Cardiac muscle cell (in vitro differentiated cells and primary cell): ENCODE results near the gene TJP2. TPM values are rescaled to one million over a fixed set of nuclear protein-coding genes. Genes with fewer than 3 reads are reported as not detected.
A peak's percentile ranks its signal among the peaks of the same experiment; 100 is the strongest.

Experiments used
- DNase-seq, 2 donors: peaks; one replicate each; pipeline versions ENCODE4 v3.0.0 to v3.0.0-alpha.2; 2010 to 2017; ENCODE audit warnings: low read depth in 1 of 2, low spot score in 1 of 2
- H3K27ac ChIP-seq: fragments of 200-600 bp; sonication (generic); 2 replicates; pipeline ENCODE4 v1.5.1; 2016
- H3K27me3 ChIP-seq: fragments of 200-600 bp; sonication (generic); 2 replicates; pipeline ENCODE4 v1.6.0; 2016; ENCODE audit warnings: control low read depth
- H3K36me3 ChIP-seq: fragments of 200-600 bp; sonication (generic); 2 replicates; pipeline ENCODE4 v1.5.1; 2016; ENCODE audit warnings: control low read depth
- H3K4me1 ChIP-seq: fragments of 200-600 bp; sonication (generic); 2 replicates; pipeline ENCODE4 v1.8.1; 2017; ENCODE audit warnings: low read depth, mild to moderate bottlenecking, mixed run types
- H3K4me3 ChIP-seq: fragments of 200-600 bp; sonication (generic); 2 replicates; pipeline ENCODE4 v1.5.1; 2016; ENCODE audit warnings: mild to moderate bottlenecking
- H3K9me3 ChIP-seq: fragments of 200-600 bp; sonication (generic); 2 replicates; pipeline ENCODE4 v1.5.1; 2017; ENCODE audit warnings: low read depth, mild to moderate bottlenecking, control low read depth
- CTCF ChIP-seq: IDR thresholded peaks from 2 replicates; pipeline ENCODE4 v1.5.1; 2012; ENCODE audit warnings: low read depth, mild to moderate bottlenecking, low read length
- polyA plus RNA-seq: library from polyadenylated mRNA; unstranded; fragments of >200 nt; fragmentation: Nextera tagmentation; extraction: Ambion mirVana; gene quantifications from 2 replicates; pipeline ENCODE4 v1.2.1, GENCODE V29; 2016
- total RNA-seq: library from RNA; depleted of rRNA; stranded (reverse); fragments of >200 nt; gene quantifications from 2 replicates; pipeline ENCODE4 v1.2.3, GENCODE V29; 2016

TJP2 gene
- total and polyA plus RNA-seq, 2 experiments from 2014 or later = 69.3 to 102 TPM

GRCh38 chr9:69198521-69199220 is 24.6 kb downstream of the TJP2 start:
- no peaks in the 10 kb centered on the region for H3K27me3 ChIP-seq
- no peak for TF ChIP-seq CTCF
- H3K4me1 ChIP-seq = peaks cover 33% of the 10 kb centered on the region
- H3K9me3 ChIP-seq = no peaks in the 10 kb centered on the region
- no peak overlapping the region for H3K4me3 ChIP-seq
- H3K36me3 ChIP-seq = no peaks in the 10 kb centered on the region
- H3K27ac ChIP-seq = peak overlapping the region; percentile 18
- DNase-seq = no peak

GRCh38 chr9:69199769-69200470 is 25.8 kb downstream of the TJP2 start:
- no peaks in the 10 kb centered on the region for H3K36me3 ChIP-seq
- TF ChIP-seq CTCF = peak; percentile 9
- DNase-seq = peak in 1 of 2 donors; percentile 64
- no peak overlapping the region for H3K4me3 ChIP-seq
- peaks cover 32% of the 10 kb centered on the region for H3K4me1 ChIP-seq
- H3K27ac ChIP-seq = no peak overlapping the region
- H3K27me3 ChIP-seq = no peaks in the 10 kb centered on the region
- H3K9me3 ChIP-seq = no peaks in the 10 kb centered on the region

GRCh38 chr9:69202556-69202955 is 28.5 kb downstream of the TJP2 start:
- peaks cover 40% of the 10 kb centered on the region for H3K4me1 ChIP-seq
- H3K27ac ChIP-seq = no peak overlapping the region
- no peaks in the 10 kb centered on the region for H3K9me3 ChIP-seq
- no peaks in the 10 kb centered on the region for H3K36me3 ChIP-seq
- TF ChIP-seq CTCF = no peak
- no peaks in the 10 kb centered on the region for H3K27me3 ChIP-seq
- no peak for DNase-seq
- H3K4me3 ChIP-seq = no peak overlapping the region

GRCh38 chr9:69204326-69204725 is 30.2 kb downstream of the TJP2 start:
- Histone ChIP-seq H3K9me3 (no peaks in the 10 kb centered on the region), H3K27ac (peak overlapping the region; percentile 78), H3K4me1 (peaks cover 38% of the 10 kb centered on the region), H3K4me3 (no peak overlapping the region), H3K36me3 (no peaks in the 10 kb centered on the region), H3K27me3 (no peaks in the 10 kb centered on the region)
- peak in 1 of 2 donors; percentile 56 for DNase-seq
- no peak for TF ChIP-seq CTCF

GRCh38 chr9:69204849-69205248 is 30.8 kb downstream of the TJP2 start:
- Histone ChIP-seq H3K4me3 (no peak overlapping the region), H3K27ac (peak overlapping the region; percentile 78), H3K27me3 (no peaks in the 10 kb centered on the region), H3K36me3 (no peaks in the 10 kb centered on the region), H3K4me1 (peaks cover 38% of the 10 kb centered on the region), H3K9me3 (no peaks in the 10 kb centered on the region)
- no peak for TF ChIP-seq CTCF
- DNase-seq = peak in 1 of 2 donors; percentile 72
